Neuronal stem cell (in vitro differentiated cells): ENCODE results near the gene PCDHGA8.
A peak's percentile ranks its signal among the peaks of the same experiment; 100 is the strongest.

Experiments used
- DNase-seq: peaks from one replicate; pipeline ENCODE4 v3.0.0-alpha.2; 2013; ENCODE audit warnings: low spot score
- H2AFZ ChIP-seq: one replicate; pipeline ENCODE4 v1.6.1; 2013; ENCODE audit warnings: mild to moderate bottlenecking, low read length, inconsistent platforms
- H2AK5ac ChIP-seq: 2 replicates; pipeline ENCODE4 v1.6.1; 2013; ENCODE audit warnings: low read depth, mild to moderate bottlenecking, inconsistent platforms, low read length, moderate library complexity, mixed read lengths
- H2BK120ac ChIP-seq: 2 replicates; pipeline ENCODE4 v1.6.1; 2013; ENCODE audit warnings: low read depth, mild to moderate bottlenecking, inconsistent platforms, low read length, moderate library complexity, mixed read lengths
- H2BK12ac ChIP-seq: one replicate; pipeline ENCODE4 v1.6.1; 2013; ENCODE audit warnings: low read length, inconsistent platforms
- H2BK15ac ChIP-seq: 2 replicates; pipeline ENCODE4 v1.6.1; 2013; ENCODE audit warnings: mild to moderate bottlenecking, low read length, inconsistent platforms, mixed read lengths
- H2BK5ac ChIP-seq: one replicate; pipeline ENCODE4 v1.6.1; 2013; ENCODE audit warnings: inconsistent platforms, mild to moderate bottlenecking, low read length, moderate library complexity
- H3K14ac ChIP-seq: one replicate; pipeline ENCODE4 v1.6.1; 2013; ENCODE audit warnings: low read length, inconsistent platforms
- H3K18ac ChIP-seq: 2 replicates; pipeline ENCODE4 v1.6.1; 2013; ENCODE audit warnings: low read length, inconsistent platforms
- H3K23ac ChIP-seq: 2 replicates; pipeline ENCODE4 v1.6.1; 2013; ENCODE audit warnings: low read depth, mild to moderate bottlenecking, mixed read lengths, low read length, inconsistent platforms; ENCODE audit not compliant: poor library complexity
- H3K27ac ChIP-seq: replicated peaks from 3 replicates; pipeline ENCODE4 v1.5.1; 2013; ENCODE audit warnings: low read length, inconsistent platforms
- H3K27me3 ChIP-seq, 3 experiments: 2 replicates each; pipeline ENCODE4 v1.6.1; 2013; ENCODE audit warnings: low read length in 3 of 3, mild to moderate bottlenecking in 2 of 3, inconsistent platforms in 1 of 3, low read depth in 1 of 3, mixed read lengths in 1 of 3, moderate library complexity in 1 of 3; ENCODE audit not compliant: control insufficient read depth in 3 of 3, insufficient read depth in 3 of 3
- H3K36me3 ChIP-seq, 2 donors: replicated peaks in 1 of 2; 2 replicates each; pipeline ENCODE4 v1.6.1; 2013; ENCODE audit warnings: low read length in 2 of 2; ENCODE audit not compliant: control insufficient read depth in 2 of 2, insufficient read depth in 2 of 2
- H3K4ac ChIP-seq: 2 replicates; pipeline ENCODE4 v1.6.1; 2013; ENCODE audit warnings: inconsistent platforms, mild to moderate bottlenecking, low read length, moderate library complexity
- H3K4me1 ChIP-seq, 2 donors: 1 replicate in 1 of 2; 2 replicates in 1 of 2; pipeline ENCODE4 v1.6.1; 2013; ENCODE audit warnings: low read length in 2 of 2, low read depth in 1 of 2; ENCODE audit not compliant: control insufficient read depth in 2 of 2, insufficient read depth in 1 of 2
- H3K4me2 ChIP-seq: one replicate; pipeline ENCODE4 v1.6.1; 2013; ENCODE audit warnings: mild to moderate bottlenecking, low read length, inconsistent platforms; ENCODE audit not compliant: insufficient read depth, poor library complexity, severe bottlenecking
- H3K4me3 ChIP-seq, 2 donors: 2 replicates each; pipeline ENCODE4 v1.5.1; 2013; ENCODE audit warnings: low read length in 2 of 2, mild to moderate bottlenecking in 2 of 2, inconsistent platforms in 1 of 2, moderate library complexity in 1 of 2
- H3K79me1 ChIP-seq: one replicate; pipeline ENCODE4 v1.6.1; 2013; ENCODE audit warnings: low read depth, mild to moderate bottlenecking, inconsistent platforms, low read length, moderate library complexity
- H3K9ac ChIP-seq: one replicate; pipeline ENCODE4 v1.6.1; 2013; ENCODE audit warnings: mild to moderate bottlenecking, low read depth, low read length, inconsistent platforms; ENCODE audit not compliant: poor library complexity
- H3K9me3 ChIP-seq, 2 donors: replicated peaks in 1 of 2; 2 replicates each; pipeline versions ENCODE3 to v1.6.1; 2013; ENCODE audit warnings: low read length in 2 of 2, mild to moderate bottlenecking in 2 of 2, inconsistent platforms in 1 of 2, low read depth in 1 of 2, mixed read lengths in 1 of 2, moderate library complexity in 1 of 2; ENCODE audit not compliant: control insufficient read depth in 2 of 2, insufficient read depth in 1 of 2
- H4K8ac ChIP-seq: one replicate; pipeline ENCODE4 v1.6.1; 2013; ENCODE audit warnings: low read depth, mild to moderate bottlenecking, inconsistent platforms, low read length, moderate library complexity
- H4K91ac ChIP-seq: one replicate; pipeline ENCODE4 v1.6.1; 2013; ENCODE audit warnings: low read length, low read depth, mild to moderate bottlenecking, inconsistent platforms; ENCODE audit not compliant: poor library complexity
- WGBS, 2 donors: extraction: QIAGEN DNeasy Blood & Tissue Kit; methylation state at CpG; one replicate each; pipeline ENCODE4 v1.1.7; 2013; ENCODE audit warnings: missing lambda C conversion rate in 2 of 2, mixed read lengths in 1 of 2; ENCODE audit not compliant: insufficient read length in 2 of 2, insufficient replicate concordance in 1 of 2; ENCODE audit errors: extremely low coverage in 2 of 2; 5-methylcytosine and 5-hydroxymethylcytosine counted together

The PCDHGA8 gene

GRCh38 chr5:141409598-141410306 is 17.3 kb downstream of the PCDHGA8 start:
- Histone ChIP-seq H4K8ac (no peak overlapping the region), H2BK120ac (no peak overlapping the region), H3K9me3 (peaks cover 51 to 93% of the 10 kb centered on the region in 2 donors), H3K18ac (no peak overlapping the region), H2AFZ (no peak overlapping the region), H4K91ac (no peak overlapping the region), H3K4me2 (no peak overlapping the region), H2BK12ac (no peak overlapping the region), H3K36me3 (peaks cover 17 to 35% of the 10 kb centered on the region in 2 donors), H3K27me3 (no peaks in the 10 kb centered on the region), H3K23ac (no peak overlapping the region), H3K9ac (no peak overlapping the region), H3K4me3 (no peak overlapping the region), H2BK15ac (no peak overlapping the region), H3K4me1 (no peaks in the 10 kb centered on the region), H2AK5ac (no peak overlapping the region), H3K4ac (no peak overlapping the region), H3K79me1 (no peaks in the 10 kb centered on the region), H3K14ac (no peak overlapping the region), H2BK5ac (no peak overlapping the region), H3K27ac (no peak overlapping the region)
- no CpG with 5 or more reads among the region's 64 CpGs for WGBS, 2 donors
- no peak for DNase-seq

DNA sequence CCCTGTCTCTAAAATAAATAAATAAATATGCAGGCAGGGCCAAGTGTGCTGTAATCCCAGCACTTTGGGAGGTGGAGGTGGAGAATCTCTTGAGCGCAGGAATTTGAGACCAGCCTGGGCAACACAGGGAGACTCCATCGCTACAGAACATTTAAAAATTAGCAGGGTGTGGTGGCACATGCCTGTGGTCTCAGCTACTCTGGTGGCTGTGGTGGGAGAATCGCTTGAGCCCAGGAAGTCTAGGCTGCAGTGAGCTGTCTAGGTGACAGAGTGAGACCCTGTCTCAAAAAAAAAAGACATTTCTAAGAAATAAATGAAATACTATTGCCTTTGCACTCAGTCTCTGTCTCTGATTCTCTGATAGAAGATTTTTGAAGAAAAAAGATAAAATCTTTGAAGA is 19.1 kb downstream of the PCDHGA8 start:
- no peaks in the 10 kb centered on the region for H3K79me1 ChIP-seq
- H3K27me3 ChIP-seq = no peaks in the 10 kb centered on the region
- no peak overlapping the region for H2BK15ac ChIP-seq
- WGBS, 2 donors = no CpG with 5 or more reads among the region's 3 CpGs
- H4K91ac ChIP-seq = no peak overlapping the region
- H3K4ac ChIP-seq = no peak overlapping the region
- H4K8ac ChIP-seq = no peak overlapping the region
- H3K18ac ChIP-seq = no peak overlapping the region
- H2BK12ac ChIP-seq = no peak overlapping the region
- H3K9ac ChIP-seq = no peak overlapping the region
- H3K27ac ChIP-seq = no peak overlapping the region
- no peak overlapping the region for H3K14ac ChIP-seq
- peaks cover 18 to 44% of the 10 kb centered on the region in 2 donors for H3K36me3 ChIP-seq
- H2AFZ ChIP-seq = no peak overlapping the region
- no peak overlapping the region for H2BK5ac ChIP-seq
- H3K9me3 ChIP-seq = peaks cover 49 to 93% of the 10 kb centered on the region in 2 donors
- no peak for DNase-seq
- no peak overlapping the region for H3K4me3 ChIP-seq
- H3K4me2 ChIP-seq = no peak overlapping the region
- H3K4me1 ChIP-seq = no peaks in the 10 kb centered on the region
- no peak overlapping the region for H3K23ac ChIP-seq
- H2BK120ac ChIP-seq = no peak overlapping the region
- H2AK5ac ChIP-seq = no peak overlapping the region

DNA sequence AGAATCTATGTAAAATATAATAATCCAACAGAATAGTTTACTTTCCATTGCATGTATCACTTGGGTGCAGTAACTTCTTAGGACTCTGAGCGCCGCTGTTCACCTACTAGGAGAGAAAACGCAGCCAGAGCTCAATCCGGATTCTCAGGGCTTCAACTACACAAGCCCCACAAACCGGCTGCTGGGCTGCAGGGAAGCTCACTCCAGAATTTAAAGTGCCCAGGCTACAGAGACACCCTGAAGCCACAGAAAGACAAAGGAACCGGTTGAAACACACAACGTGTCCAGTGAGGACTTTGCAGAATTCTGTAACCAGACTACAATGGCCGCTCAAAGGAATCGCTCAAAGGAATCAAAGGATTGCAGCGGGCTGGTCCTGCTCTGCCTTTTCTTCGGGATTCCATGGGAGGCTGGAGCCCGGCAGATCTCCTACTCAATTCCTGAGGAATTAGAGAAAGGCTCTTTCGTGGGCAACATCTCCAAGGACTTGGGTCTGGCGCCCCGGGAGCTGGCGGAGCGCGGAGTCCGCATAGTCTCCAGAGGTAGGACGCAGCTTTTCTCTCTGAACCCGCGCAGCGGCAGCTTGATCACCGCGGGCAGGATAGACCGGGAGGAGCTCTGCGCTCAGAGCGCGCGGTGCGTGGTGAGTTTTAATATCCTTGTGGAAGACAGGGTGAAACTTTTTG is 20.6 kb downstream of the PCDHGA8 start, which contains the start of gene PCDHGA10:
PCDHGA10 (plus strand) TSS at position 134 of the 686 bp plus-strand sequence; CDS start at position 323, 189 bp downstream.
- no peak within 1 kb of the TSS for H4K91ac ChIP-seq
- no peak within 1 kb of the TSS for H2BK120ac ChIP-seq
- H3K27me3 ChIP-seq = no peaks in the 10 kb centered on the region
- no peak within 1 kb of the TSS for H3K27ac ChIP-seq
- H3K23ac ChIP-seq = no peak within 1 kb of the TSS
- H3K9ac ChIP-seq = no peak within 1 kb of the TSS
- DNase-seq = peak; percentile 18
- H3K4ac ChIP-seq = no peak within 1 kb of the TSS
- no peak within 1 kb of the TSS for H2BK15ac ChIP-seq
- H3K79me1 ChIP-seq = no peaks in the 10 kb centered on the region
- no peak within 1 kb of the TSS for H4K8ac ChIP-seq
- no peak within 1 kb of the TSS for H3K4me2 ChIP-seq
- no peak within 1 kb of the TSS for H2BK12ac ChIP-seq
- no peak within 1 kb of the TSS for H2BK5ac ChIP-seq
- WGBS, 2 donors = no CpG with 5 or more reads among the region's 31 CpGs
- no peak within 1 kb of the TSS for H3K18ac ChIP-seq
- peaks cover 18 to 51% of the 10 kb centered on the region in 2 donors for H3K36me3 ChIP-seq
- H3K14ac ChIP-seq = no peak within 1 kb of the TSS
- peak within 1 kb of the TSS; percentile 75 for H2AFZ ChIP-seq
- H3K4me1 ChIP-seq = no peaks in the 10 kb centered on the region
- no peak within 1 kb of the TSS for H2AK5ac ChIP-seq
- H3K4me3 ChIP-seq = peak within 1 kb of the TSS; percentile 49 to 70
- H3K9me3 ChIP-seq = peaks cover 49 to 96% of the 10 kb centered on the region in 2 donors

DNA sequence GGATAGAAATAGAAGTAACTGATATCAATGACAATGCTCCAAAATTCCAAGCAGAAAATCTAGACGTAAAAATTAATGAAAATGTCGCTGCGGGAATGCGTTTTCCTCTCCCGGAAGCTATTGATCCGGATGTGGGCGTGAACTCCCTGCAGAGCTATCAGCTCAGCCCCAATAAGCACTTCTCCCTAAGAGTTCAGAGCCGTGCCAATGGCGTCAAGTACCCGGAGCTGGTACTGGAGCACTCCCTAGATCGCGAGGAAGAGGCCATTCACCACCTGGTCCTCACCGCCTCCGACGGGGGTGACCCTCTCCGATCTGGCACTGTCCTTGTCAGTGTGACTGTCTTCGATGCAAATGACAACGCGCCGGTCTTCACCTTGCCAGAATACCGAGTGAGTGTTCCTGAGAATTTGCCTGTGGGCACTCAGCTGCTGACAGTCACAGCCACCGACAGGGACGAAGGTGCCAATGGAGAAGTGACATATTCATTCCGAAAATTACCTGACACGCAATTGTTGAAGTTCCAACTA is 21.2 kb downstream of the PCDHGA8 start:
- Histone ChIP-seq H3K9me3 (peaks cover 54 to 96% of the 10 kb centered on the region in 2 donors), H3K4me1 (no peaks in the 10 kb centered on the region), H2BK15ac (no peak overlapping the region)

More for the DNA sequence above, 21.2 kb downstream of the PCDHGA8 start:
- H3K18ac ChIP-seq = no peak overlapping the region
- H3K27ac ChIP-seq = no peak overlapping the region
- no peak overlapping the region for H3K14ac ChIP-seq
- H4K8ac ChIP-seq = no peak overlapping the region
- H2AFZ ChIP-seq = peak overlapping the region; percentile 75
- no peak overlapping the region for H2AK5ac ChIP-seq
- no peak for DNase-seq
- H3K9ac ChIP-seq = no peak overlapping the region
- no peaks in the 10 kb centered on the region for H3K27me3 ChIP-seq
- H3K4me2 ChIP-seq = no peak overlapping the region
- no peaks in the 10 kb centered on the region for H3K79me1 ChIP-seq
- peaks cover 21 to 53% of the 10 kb centered on the region in 2 donors for H3K36me3 ChIP-seq
- H2BK12ac ChIP-seq = no peak overlapping the region
- WGBS, 2 donors = no CpG with 5 or more reads among the region's 25 CpGs
- no peak overlapping the region for H4K91ac ChIP-seq
- no peak overlapping the region for H2BK5ac ChIP-seq
- no peak overlapping the region for H3K4ac ChIP-seq
- H3K4me3 ChIP-seq = peak overlapping the region; percentile 49 to 70
- H2BK120ac ChIP-seq = no peak overlapping the region
- H3K23ac ChIP-seq = no peak overlapping the region
